HCT116 (cell line): ENCODE measurements around the gene AGAP1. TPM values are rescaled to one million over a fixed set of nuclear protein-coding genes. Genes with fewer than 3 reads are reported as not detected.

ENCODE experiments used
- ATAC-seq: fragments of 200-7000 bp; cut with Tn5 transposase; 2 replicates; pipeline ENCODE4 v1.9.1; 2020; ENCODE audit warnings: mild to moderate bottlenecking, moderate library complexity
- BruUV-seq: library from RNA; stranded (reverse); fragments of 400-500 nt; replicated peaks from 2 replicates; lab custom pipeline; 2021; lab: Mats Ljungman, UMichigan
- CTCF ChIA-PET: fragments of 300-600 bp; sonication (Branson Sonifier 250); formaldehyde crosslinking; loops from one replicate; lab custom pipeline; 2021; ENCODE audit warnings: antibody characterized with exemption; lab: Charles Lee
- POLR2A ChIA-PET: fragments of 300-600, 350-600 bp; sonication (Branson Sonifier 250); formaldehyde crosslinking; loops from one replicate; lab custom pipeline; 2021; ENCODE audit warnings: antibody characterized with exemption; lab: Charles Lee
- RAD21 ChIA-PET, 2 experiments: fragments of 300-600 bp; sonication (Branson Sonifier 250); formaldehyde crosslinking; loops; one replicate each; lab custom pipeline; 2023; ENCODE audit warnings: low total read pairs in 2 of 2; ENCODE audit not compliant: uncharacterized antibody in 2 of 2, unreplicated experiment in 2 of 2, low non-redundant PET in 1 of 2; lab: Charles Lee
- DNase-seq: peaks from one replicate; pipeline ENCODE4 v3.0.0-alpha.2; 2010; ENCODE audit warnings: low read depth, low spot score
- H2AFZ ChIP-seq: fragments of 200-600 bp; shearing (Covaris generic), sonication (generic); 2 replicates; pipeline ENCODE4 v1.6.1; 2017; ENCODE audit warnings: low read depth, mixed run types, mixed read lengths, antibody characterized with exemption, low read length; ENCODE audit not compliant: poor library complexity, severe bottlenecking
- H3K27ac ChIP-seq: 2 replicates; pipeline ENCODE4 v1.5.1; 2012; ENCODE audit warnings: low read depth, low read length
- H3K27me3 ChIP-seq: fragments of 200-600 bp; sonication (generic); 2 replicates; pipeline ENCODE4 v1.6.1; 2016; ENCODE audit warnings: mixed run types, low read length, mixed read lengths; ENCODE audit not compliant: insufficient read depth
- H3K36me3 ChIP-seq, 2 experiments: fragments of 200-500 bp in 1 of 2; fragments of 200-600 bp in 1 of 2; sonication (Bioruptor generic) in 1 of 2; sonication (generic) in 1 of 2; 2 replicates each; pipeline versions ENCODE4 v1.5.1 to v1.6.1; 2014 to 2016; ENCODE audit warnings: low read length in 2 of 2, inconsistent platforms in 1 of 2, mixed read lengths in 1 of 2, mixed run types in 1 of 2; ENCODE audit not compliant: insufficient read depth in 2 of 2, control insufficient read depth in 1 of 2
- H3K4me1 ChIP-seq, 2 experiments: fragments of 200-600 bp in 1 of 2; sonication (generic) in 1 of 2; 2 replicates each; pipeline versions ENCODE4 v1.5.1 to v1.6.1; 2012 to 2017; ENCODE audit warnings: low read length in 2 of 2, inconsistent platforms in 1 of 2, mild to moderate bottlenecking in 1 of 2, mixed read lengths in 1 of 2, mixed run types in 1 of 2, moderate library complexity in 1 of 2; ENCODE audit not compliant: insufficient read depth in 2 of 2, control insufficient read depth in 1 of 2
- H3K4me2 ChIP-seq: fragments of 200-600 bp; sonication (generic); 2 replicates; pipeline ENCODE4 v1.6.1; 2017; ENCODE audit warnings: mixed run types, low read length, mixed read lengths
- H3K4me3 ChIP-seq, 2 experiments: fragments of 200-600 bp in 1 of 2; sonication (generic) in 1 of 2; replicated peaks in 1 of 2; 2 replicates each; pipeline ENCODE4 v1.5.1; 2011 to 2016; ENCODE audit warnings: low read length in 2 of 2, control low read depth in 1 of 2, low read depth in 1 of 2, mild to moderate bottlenecking in 1 of 2, mixed read lengths in 1 of 2, mixed run types in 1 of 2
- H3K79me2 ChIP-seq: fragments of 200-600 bp; sonication (generic); 2 replicates; pipeline ENCODE4 v1.6.1; 2017; ENCODE audit warnings: mild to moderate bottlenecking, mixed run types, low read length, moderate library complexity, mixed read lengths; ENCODE audit not compliant: insufficient read depth
- H3K9ac ChIP-seq: fragments of 200-600 bp; sonication (generic); 2 replicates; pipeline ENCODE4 v1.6.1; 2016; ENCODE audit warnings: low read length, mixed read lengths
- H3K9me2 ChIP-seq: fragments of 200-600 bp; sonication (generic), shearing (Covaris generic); 2 replicates; pipeline ENCODE4 v1.6.1; 2017; ENCODE audit warnings: mixed run types, mild to moderate bottlenecking, moderate library complexity; ENCODE audit not compliant: insufficient read depth
- H3K9me3 ChIP-seq, 2 experiments: fragments of 200-500 bp in 1 of 2; fragments of 200-600 bp in 1 of 2; sonication (Bioruptor generic) in 1 of 2; sonication (generic) in 1 of 2; 2 replicates each; pipeline ENCODE4 v1.6.1; 2014 to 2017; ENCODE audit warnings: low read length in 2 of 2, mixed read lengths in 2 of 2, inconsistent platforms in 1 of 2, low read depth in 1 of 2, mild to moderate bottlenecking in 1 of 2, mixed run types in 1 of 2, moderate library complexity in 1 of 2; ENCODE audit not compliant: control insufficient read depth in 1 of 2, insufficient read depth in 1 of 2
- H4K20me1 ChIP-seq: fragments of 200-600 bp; sonication (generic), shearing (Covaris generic); 2 replicates; pipeline ENCODE4 v1.6.1; 2017; ENCODE audit warnings: mixed run types, mild to moderate bottlenecking, moderate library complexity; ENCODE audit not compliant: insufficient read depth
- CBX3 ChIP-seq: IDR thresholded peaks from 2 replicates; pipeline ENCODE4 v1.6.1; 2012; ENCODE audit warnings: low read depth
- CEBPB ChIP-seq: IDR thresholded peaks from 2 replicates; pipeline ENCODE4 v1.6.1; 2012; ENCODE audit warnings: low read depth
- POLR2A ChIP-seq: IDR thresholded peaks from 2 replicates; pipeline ENCODE4 v1.7.0; 2011; ENCODE audit warnings: borderline replicate concordance; ENCODE audit not compliant: insufficient read depth, insufficient read length; ENCODE audit errors: extremely low read depth
- SP1 ChIP-seq: IDR thresholded peaks from 2 replicates; pipeline ENCODE4 v1.6.1; 2012; ENCODE audit warnings: low read depth
- SRF ChIP-seq: IDR thresholded peaks from 2 replicates; pipeline ENCODE4 v1.6.1; 2012; ENCODE audit warnings: low read depth
- ZNF274 ChIP-seq: fragments of 200-500 bp; sonication (Bioruptor generic); IDR thresholded peaks from 2 replicates; pipeline ENCODE4 v1.6.1; 2014; ENCODE audit warnings: mild to moderate bottlenecking, low read depth, low read length, inconsistent platforms
- intact Hi-C: fragments of 100-400 bp; cut with micrococcal nuclease; formaldehyde crosslinking; loops from 2 replicates; pipeline ENCODE4 v1.10.0; 2022
- total RNA-seq: library from RNA; stranded (reverse); gene quantifications from one replicate; pipeline ENCODE4 v1.2.1, GENCODE V29; 2021; ENCODE audit not compliant: unreplicated experiment
- TF ChIP-seq, protein P1 (sequence below), 3 experiments: fragments of 200-600 bp in 1 of 3; sonication (generic) in 1 of 3; IDR thresholded peaks in 2 of 3; conservative IDR thresholded peaks in 1 of 3; 2 replicates each; pipeline ENCODE4 v1.5.1; 2012 to 2017; ENCODE audit warnings: low read depth in 2 of 3, low read length in 2 of 3, antibody characterized with exemption in 1 of 3, borderline replicate concordance in 1 of 3, control low read depth in 1 of 3, mild to moderate bottlenecking in 1 of 3, mixed read lengths in 1 of 3, mixed run types in 1 of 3, moderate library complexity in 1 of 3; ENCODE audit not compliant: insufficient read depth in 1 of 3
- TF ChIP-seq, protein P2 (sequence below): IDR thresholded peaks from 2 replicates; pipeline ENCODE4 v1.6.1; 2012

AGAP1 gene
- total RNA-seq, 1 experiment from 2014 or later, result 43.8 TPM

DNA sequence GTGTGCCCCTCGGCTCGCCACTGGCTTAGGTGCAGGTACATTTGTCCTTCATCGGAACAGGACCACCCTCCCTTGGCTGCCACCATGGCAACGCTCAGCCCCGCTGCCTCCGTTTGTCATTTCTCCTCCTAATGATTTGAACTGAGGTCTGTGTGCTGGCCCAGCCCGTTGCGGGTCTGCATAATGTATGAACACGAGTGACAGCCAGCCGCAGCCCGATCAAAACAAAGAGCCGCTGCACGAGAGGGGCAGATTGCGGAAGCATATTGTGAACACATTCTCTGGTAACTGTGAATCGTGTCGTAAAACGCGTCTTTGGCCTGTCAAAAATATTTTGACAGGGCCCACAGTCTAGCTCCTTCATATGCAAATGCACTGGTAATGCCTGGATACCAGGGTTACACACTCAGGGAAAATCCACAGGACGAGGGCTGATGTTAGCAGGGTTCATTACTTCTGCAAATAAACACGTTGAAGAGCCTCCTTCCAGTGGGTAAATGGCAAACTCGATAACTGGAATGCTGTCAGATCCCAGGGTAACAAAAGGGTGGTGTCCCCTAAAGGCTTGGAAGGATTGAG is 137.0 kb downstream of the AGAP1 start:
- H3K79me2 ChIP-seq, result peaks cover 85% of the 10 kb centered on the region
- no peak for ATAC-seq

More for the DNA sequence above, 137.0 kb downstream of the AGAP1 start:
- CTCF ChIA-PET, result interaction anchor here (0.6 kb wide), 1 partner anchor 72 kb away, joined by 3 read pairs; no protein-coding TSS in a partner anchor
- H3K27ac ChIP-seq, result no peak overlapping the region
- H3K36me3 ChIP-seq, result no peaks in the 10 kb centered on the region
- intact Hi-C loops, result loop anchor here (10.0 kb wide), 1 partner anchor 114 kb away; no protein-coding TSS in a partner anchor
- H3K9me3 ChIP-seq, result no peaks in the 10 kb centered on the region
- H3K4me1 ChIP-seq, result peaks cover 0 to 9% of the 10 kb centered on the region in 2 experiments; a peak in 1 of 4 replicates
- TF ChIP-seq SP1 (no peak), ZNF274 (no peak), SRF (no peak), POLR2A (no peak), CBX3 (no peak), CEBPB (no peak)
- TF ChIP-seq, protein P1, sequence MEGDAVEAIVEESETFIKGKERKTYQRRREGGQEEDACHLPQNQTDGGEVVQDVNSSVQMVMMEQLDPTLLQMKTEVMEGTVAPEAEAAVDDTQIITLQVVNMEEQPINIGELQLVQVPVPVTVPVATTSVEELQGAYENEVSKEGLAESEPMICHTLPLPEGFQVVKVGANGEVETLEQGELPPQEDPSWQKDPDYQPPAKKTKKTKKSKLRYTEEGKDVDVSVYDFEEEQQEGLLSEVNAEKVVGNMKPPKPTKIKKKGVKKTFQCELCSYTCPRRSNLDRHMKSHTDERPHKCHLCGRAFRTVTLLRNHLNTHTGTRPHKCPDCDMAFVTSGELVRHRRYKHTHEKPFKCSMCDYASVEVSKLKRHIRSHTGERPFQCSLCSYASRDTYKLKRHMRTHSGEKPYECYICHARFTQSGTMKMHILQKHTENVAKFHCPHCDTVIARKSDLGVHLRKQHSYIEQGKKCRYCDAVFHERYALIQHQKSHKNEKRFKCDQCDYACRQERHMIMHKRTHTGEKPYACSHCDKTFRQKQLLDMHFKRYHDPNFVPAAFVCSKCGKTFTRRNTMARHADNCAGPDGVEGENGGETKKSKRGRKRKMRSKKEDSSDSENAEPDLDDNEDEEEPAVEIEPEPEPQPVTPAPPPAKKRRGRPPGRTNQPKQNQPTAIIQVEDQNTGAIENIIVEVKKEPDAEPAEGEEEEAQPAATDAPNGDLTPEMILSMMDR (IDR thresholded peaks at IDR 0.05 in 2 of 3, conservative IDR thresholded peaks at IDR 0.05 in 1 of 3; ENCODE audit: borderline replicate concordance in 1 of 3, insufficient read depth in 1 of 3, low read depth in 2 of 3, low read length in 2 of 3), result no peak
- TF ChIP-seq, protein P2, sequence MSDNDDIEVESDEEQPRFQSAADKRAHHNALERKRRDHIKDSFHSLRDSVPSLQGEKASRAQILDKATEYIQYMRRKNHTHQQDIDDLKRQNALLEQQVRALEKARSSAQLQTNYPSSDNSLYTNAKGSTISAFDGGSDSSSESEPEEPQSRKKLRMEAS, result no peak
- H3K4me2 ChIP-seq, result no peak overlapping the region
- H3K9ac ChIP-seq, result no peak overlapping the region
- H3K27me3 ChIP-seq, result no peaks in the 10 kb centered on the region
- RAD21 ChIA-PET, result no interaction called here
- no peak overlapping the region for H2AFZ ChIP-seq
- BruUV-seq, result no TSS peak
- peaks cover 10% of the 10 kb centered on the region; the same call in 1 of the 2 replicates for H4K20me1 ChIP-seq
- H3K4me3 ChIP-seq, result no peak overlapping the region
- no peak for DNase-seq
- POLR2A ChIA-PET, result no interaction called here
- no peaks in the 10 kb centered on the region for H3K9me2 ChIP-seq
